ENCODE measurements around the gene C1QL1.

C1QL1 gene

GRCh38 chr17:44967907-44968224 lies 237 bp downstream of the C1QL1 start:
- Histone ChIP-seq H3K9ac (ENCODE audit: low read length) (no peak overlapping the region), H3K4me1 (ENCODE audit: insufficient read depth, low read length, severe bottlenecking) (peaks cover 19% of the 10 kb centered on the region), H2AFZ (ENCODE audit: low read length) (no peak overlapping the region), H3K27me3 (ENCODE audit: insufficient read depth, low read length) (peaks cover 14% of the 10 kb centered on the region), H3K27ac (ENCODE audit: low read depth, low read length, poor library complexity, severe bottlenecking) (no peak overlapping the region), H3K36me3 (ENCODE audit: insufficient read depth, low read length) (no peaks in the 10 kb centered on the region), H3K4me3 (ENCODE audit: low read depth, low read length, poor library complexity, severe bottlenecking) (no peak overlapping the region), H3K9me3 (ENCODE audit: low read length) (no peaks in the 10 kb centered on the region), H3K79me2 (ENCODE audit: insufficient read depth, low read length) (no peaks in the 10 kb centered on the region), H3F3A (ENCODE audit: insufficient read depth, low read length) (no peaks in the 10 kb centered on the region), H3K9me2 (ENCODE audit: low read depth, low read length) (no peaks in the 10 kb centered on the region), H4K20me1 (ENCODE audit: insufficient read depth, low read length) (no peaks in the 10 kb centered on the region), H3K4me2 (ENCODE audit: low read length) (no peak overlapping the region)
- TF ChIP-seq CTCF (IDR thresholded peaks at IDR 0.05; ENCODE audit: low read length): no peak
- no peak for TF ChIP-seq EZH2 (IDR thresholded peaks at IDR 0.05; ENCODE audit: borderline replicate concordance, low read length)

DNA sequence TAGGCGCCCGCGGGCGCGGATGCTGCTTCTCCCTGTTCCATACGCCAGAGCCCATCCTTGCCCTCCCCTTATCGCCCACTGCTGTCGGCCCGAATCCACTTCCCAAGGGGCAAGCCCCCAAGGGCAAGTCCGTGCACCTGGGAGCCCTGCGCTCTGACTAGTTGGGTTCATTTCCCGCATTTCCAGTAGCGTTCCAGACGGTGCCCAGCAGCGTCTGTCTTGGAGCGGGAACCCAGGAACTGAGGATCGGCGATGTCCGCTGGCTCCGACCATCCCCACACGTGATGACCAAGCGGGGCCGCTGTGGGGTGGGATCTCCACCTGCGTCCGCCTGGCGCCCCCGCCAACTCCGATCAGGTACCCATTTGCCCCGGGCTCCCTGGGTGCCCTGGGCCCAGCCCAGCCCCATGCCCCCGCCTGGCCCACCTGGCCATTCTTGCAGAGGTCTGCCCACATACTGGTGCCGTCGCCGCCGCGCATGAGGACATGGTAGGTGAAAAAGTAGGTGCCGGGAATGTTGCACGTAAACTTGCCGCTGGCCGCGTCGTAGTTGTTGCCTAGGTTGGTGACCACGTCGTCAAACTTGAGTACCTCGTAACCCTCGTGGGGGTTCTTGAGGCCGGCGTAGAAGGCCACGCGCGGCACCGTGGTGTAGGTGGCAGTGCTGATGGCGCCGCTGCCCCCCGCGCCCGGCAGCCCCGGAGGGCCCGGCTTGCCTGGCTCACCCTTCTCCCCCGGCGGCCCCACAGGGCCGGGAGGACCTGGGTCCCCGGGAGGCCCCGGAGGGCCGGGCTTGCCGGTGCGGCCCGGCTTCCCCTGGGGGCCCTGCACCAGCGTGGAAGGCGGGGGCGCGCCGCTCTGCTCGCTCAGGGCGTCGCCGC lies 837 bp downstream of the C1QL1 start:
- H2AFZ ChIP-seq (ENCODE audit: low read length): no peak overlapping the region
- no peaks in the 10 kb centered on the region for H3K36me3 ChIP-seq (ENCODE audit: insufficient read depth, low read length)
- H4K20me1 ChIP-seq (ENCODE audit: insufficient read depth, low read length): no peaks in the 10 kb centered on the region
- no peaks in the 10 kb centered on the region for H3F3A ChIP-seq (ENCODE audit: insufficient read depth, low read length)
- no peak overlapping the region for H3K27ac ChIP-seq (ENCODE audit: low read depth, low read length, poor library complexity, severe bottlenecking)
- H3K9me3 ChIP-seq (ENCODE audit: low read length): no peaks in the 10 kb centered on the region
- TF ChIP-seq EZH2 (IDR thresholded peaks at IDR 0.05; ENCODE audit: borderline replicate concordance, low read length) (no peak), CTCF (IDR thresholded peaks at IDR 0.05; ENCODE audit: low read length) (no peak)
- peaks cover 14% of the 10 kb centered on the region for H3K27me3 ChIP-seq (ENCODE audit: insufficient read depth, low read length)
- no peaks in the 10 kb centered on the region for H3K9me2 ChIP-seq (ENCODE audit: low read depth, low read length)
- no peaks in the 10 kb centered on the region for H3K79me2 ChIP-seq (ENCODE audit: insufficient read depth, low read length)
- H3K4me3 ChIP-seq (ENCODE audit: low read depth, low read length, poor library complexity, severe bottlenecking): no peak overlapping the region
- no peak overlapping the region for H3K4me2 ChIP-seq (ENCODE audit: low read length)
- no peak overlapping the region for H3K9ac ChIP-seq (ENCODE audit: low read length)
- peaks cover 19% of the 10 kb centered on the region for H3K4me1 ChIP-seq (ENCODE audit: insufficient read depth, low read length, severe bottlenecking)

- Histone ChIP-seq H3K9ac (ENCODE audit: low read length) (no peak overlapping the region), H3K36me3 (ENCODE audit: insufficient read depth, low read length) (no peaks in the 10 kb centered on the region), H3K4me3 (ENCODE audit: low read depth, low read length, poor library complexity, severe bottlenecking) (no peak overlapping the region), H2AFZ (ENCODE audit: low read length) (no peak overlapping the region), H3K9me2 (ENCODE audit: low read depth, low read length) (no peaks in the 10 kb centered on the region), H3K9me3 (ENCODE audit: low read length) (no peaks in the 10 kb centered on the region), H4K20me1 (ENCODE audit: insufficient read depth, low read length) (no peaks in the 10 kb centered on the region), H3K4me1 (ENCODE audit: insufficient read depth, low read length, severe bottlenecking) (peaks cover 19% of the 10 kb centered on the region), H3K4me2 (ENCODE audit: low read length) (no peak overlapping the region), H3K79me2 (ENCODE audit: insufficient read depth, low read length) (no peaks in the 10 kb centered on the region), H3K27me3 (ENCODE audit: insufficient read depth, low read length) (peaks cover 14% of the 10 kb centered on the region), H3K27ac (ENCODE audit: low read depth, low read length, poor library complexity, severe bottlenecking) (no peak overlapping the region), H3F3A (ENCODE audit: insufficient read depth, low read length) (no peaks in the 10 kb centered on the region)
- TF ChIP-seq CTCF (IDR thresholded peaks at IDR 0.05; ENCODE audit: low read length): no peak
- no peak for TF ChIP-seq EZH2 (IDR thresholded peaks at IDR 0.05; ENCODE audit: borderline replicate concordance, low read length)
Measured at GRCh38 chr17:44966348-44967025, 1.6 kb downstream of the C1QL1 start.

Measured in OCI-LY1 (cell line).